T-helper 1 cell treated with Interleukin-12 subunit alpha and Interleukin-12 subunit beta and Interleukin-4 antibody, amounts not matched to agents 30 ng/mL and 1 ng/mL, for 36 hours (primary cell): ENCODE measurements around the gene OR2AJ1. TPM values are rescaled to one million over a fixed set of nuclear protein-coding genes. Genes with fewer than 3 reads are reported as not detected.

Experiments used
- intact Hi-C: fragments of 100-400 bp; cut with micrococcal nuclease; formaldehyde crosslinking; loops from one replicate; pipeline ENCODE4 v1.15.1; 2024
- total RNA-seq: library from RNA; stranded (reverse); gene quantifications from 2 replicates; pipeline ENCODE4 v1.2.3, GENCODE V29; 2022

The OR2AJ1 gene
- total RNA-seq, 1 donor from 2014 or later = not detected

GRCh38 chr1:247953408-247953807 is 28.7 kb downstream of the OR2AJ1 start:
- intact Hi-C loops = no loop called here

GRCh38 chr1:247961791-247962190 is 37.1 kb downstream of the OR2AJ1 start:
- intact Hi-C loops = no loop called here

GRCh38 chr1:247962911-247963588 is 38.4 kb downstream of the OR2AJ1 start:
- intact Hi-C loops = no loop called here

GRCh38 chr1:247964933-247965332 is 40.2 kb downstream of the OR2AJ1 start, which contains the start of gene OR2AK2:
Gene OR2AK2, plus strand, starts transcription at chr1:247965233. Its CDS starts 144 bp downstream, at chr1:247965377.
- intact Hi-C loops = no loop called here

GRCh38 chr1:247966532-247967204 is 42.0 kb downstream of the OR2AJ1 start:
- intact Hi-C loops = no loop called here

Other genes starting within 250 kb of the OR2AJ1 start
- gene OR13G1, start 245.2 kb upstream of the OR2AJ1 start, total RNA-seq = not detected in 2 replicates
- not detected in 2 replicates for gene OR6F1, start 208.2 kb upstream of the OR2AJ1 start, total RNA-seq
- gene OR14K1, start 186.3 kb upstream of the OR2AJ1 start, total RNA-seq = not detected in 2 replicates
- not detected in 2 replicates for gene OR14A2, start 176.7 kb upstream of the OR2AJ1 start, total RNA-seq
- gene OR1C1, start 164.3 kb upstream of the OR2AJ1 start, total RNA-seq = not detected in 2 replicates
- gene OR14A16, start 100.8 kb upstream of the OR2AJ1 start, total RNA-seq = not detected in 2 replicates
- not detected in 2 replicates for gene OR11L1, start 83.0 kb upstream of the OR2AJ1 start, total RNA-seq
- gene TRIM58, start 67.7 kb upstream of the OR2AJ1 start, total RNA-seq = 0.61 TPM in 2 replicates
- gene OR2W3, start 29.3 kb upstream of the OR2AJ1 start, total RNA-seq = not detected in 2 replicates
- not detected in 2 replicates for gene OR2T8, start 4.6 kb upstream of the OR2AJ1 start, total RNA-seq
- gene OR2L8, start 24.0 kb downstream of the OR2AJ1 start, total RNA-seq = 0.34 TPM in 1 of 2 replicates, not detected in the other
- 0.20 TPM in 1 of 2 replicates, not detected in the other for gene OR2AK2, start 40.3 kb downstream of the OR2AJ1 start, total RNA-seq
- not detected in 2 replicates for gene OR2L5, start 88.8 kb downstream of the OR2AJ1 start, total RNA-seq
- gene OR2L2, start 105.2 kb downstream of the OR2AJ1 start, total RNA-seq = 0.07 and 0.10 TPM in 2 replicates
- not detected in 2 replicates for gene OR2L3, start 121.9 kb downstream of the OR2AJ1 start, total RNA-seq
- gene OR2L13, start 170.3 kb downstream of the OR2AJ1 start, total RNA-seq = not detected in 2 replicates
- not detected in 2 replicates for gene OR2M5, start 220.3 kb downstream of the OR2AJ1 start, total RNA-seq
- gene OR2M2, start 249.9 kb downstream of the OR2AJ1 start, total RNA-seq = not detected in 2 replicates